Astrocyte of the cerebellum (primary cell): ENCODE data around the gene NPFFR1.
A peak's percentile ranks its signal among the peaks of the same experiment; 100 is the strongest.
"Not testable (repeated sequence)": the region's sequence is repeated elsewhere in the genome, so short reads cannot be mapped to it uniquely, and the experiment has no call there.

Experiments
- DNase-seq: peaks from one replicate; pipeline ENCODE4 v3.0.0-alpha.2; 2011; ENCODE audit warnings: low read depth
- H3K4me3 ChIP-seq: 2 replicates; pipeline ENCODE4 v1.5.1; 2011; ENCODE audit warnings: mild to moderate bottlenecking, low read depth, low read length, moderate library complexity
- in situ Hi-C: cut with HindIII; loops from 2 replicates; pipeline ENCODE4 v1.10.0; 2017; ENCODE audit warnings: low sequenced_read_pairs
- TF ChIP-seq, protein P1 (sequence below): IDR thresholded peaks from 2 replicates; pipeline ENCODE4 v1.5.1; 2012; ENCODE audit warnings: low read length, low read depth, moderate library complexity, mild to moderate bottlenecking; ENCODE audit errors: missing control alignments

The NPFFR1 gene

DNA sequence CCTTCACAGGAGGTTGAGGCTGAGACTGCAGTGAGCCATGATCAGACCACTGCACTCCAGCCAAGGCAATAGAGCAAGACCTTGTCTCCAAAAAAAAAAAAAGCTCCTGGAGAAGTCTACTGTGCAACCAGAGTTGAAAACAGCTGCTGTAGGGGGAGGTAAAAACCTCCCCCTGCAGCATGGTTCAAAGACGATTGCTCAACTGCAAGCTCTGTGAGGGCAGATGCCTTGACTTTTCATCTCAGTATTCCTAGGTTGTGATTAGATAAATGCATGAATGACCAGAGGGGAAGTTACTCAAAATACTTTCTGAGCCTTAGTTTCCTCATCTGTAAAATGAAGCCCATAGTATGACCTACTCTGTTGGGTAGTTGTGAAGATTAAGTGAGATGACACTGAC is 25.6 kb downstream of the NPFFR1 start:
- in situ Hi-C loops, result loop anchor here (5.0 kb wide), 1 partner anchor 64 kb away; no protein-coding TSS in a partner anchor
- TF ChIP-seq, protein P1, sequence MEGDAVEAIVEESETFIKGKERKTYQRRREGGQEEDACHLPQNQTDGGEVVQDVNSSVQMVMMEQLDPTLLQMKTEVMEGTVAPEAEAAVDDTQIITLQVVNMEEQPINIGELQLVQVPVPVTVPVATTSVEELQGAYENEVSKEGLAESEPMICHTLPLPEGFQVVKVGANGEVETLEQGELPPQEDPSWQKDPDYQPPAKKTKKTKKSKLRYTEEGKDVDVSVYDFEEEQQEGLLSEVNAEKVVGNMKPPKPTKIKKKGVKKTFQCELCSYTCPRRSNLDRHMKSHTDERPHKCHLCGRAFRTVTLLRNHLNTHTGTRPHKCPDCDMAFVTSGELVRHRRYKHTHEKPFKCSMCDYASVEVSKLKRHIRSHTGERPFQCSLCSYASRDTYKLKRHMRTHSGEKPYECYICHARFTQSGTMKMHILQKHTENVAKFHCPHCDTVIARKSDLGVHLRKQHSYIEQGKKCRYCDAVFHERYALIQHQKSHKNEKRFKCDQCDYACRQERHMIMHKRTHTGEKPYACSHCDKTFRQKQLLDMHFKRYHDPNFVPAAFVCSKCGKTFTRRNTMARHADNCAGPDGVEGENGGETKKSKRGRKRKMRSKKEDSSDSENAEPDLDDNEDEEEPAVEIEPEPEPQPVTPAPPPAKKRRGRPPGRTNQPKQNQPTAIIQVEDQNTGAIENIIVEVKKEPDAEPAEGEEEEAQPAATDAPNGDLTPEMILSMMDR, result no peak

GRCh38 chr10:70257816-70258215 is 26.0 kb downstream of the NPFFR1 start:
- in situ Hi-C loops, result loop anchor here (5.0 kb wide), 1 partner anchor 64 kb away; no protein-coding TSS in a partner anchor
- DNase-seq, H3K4me3 ChIP-seq: not testable (repeated sequence)

More for the DNA sequence above, 25.6 kb downstream of the NPFFR1 start:
- DNase-seq, result no peak
- H3K4me3 ChIP-seq, result no peak overlapping the region

GRCh38 chr10:70256463-70256862 is 27.3 kb downstream of the NPFFR1 start:
- in situ Hi-C loops, result loop anchor here (5.0 kb wide), 1 partner anchor 66 kb away; no protein-coding TSS in a partner anchor
- H3K4me3 ChIP-seq, result no peak overlapping the region
- TF ChIP-seq, protein P1, result no peak
- DNase-seq, result no peak

DNA sequence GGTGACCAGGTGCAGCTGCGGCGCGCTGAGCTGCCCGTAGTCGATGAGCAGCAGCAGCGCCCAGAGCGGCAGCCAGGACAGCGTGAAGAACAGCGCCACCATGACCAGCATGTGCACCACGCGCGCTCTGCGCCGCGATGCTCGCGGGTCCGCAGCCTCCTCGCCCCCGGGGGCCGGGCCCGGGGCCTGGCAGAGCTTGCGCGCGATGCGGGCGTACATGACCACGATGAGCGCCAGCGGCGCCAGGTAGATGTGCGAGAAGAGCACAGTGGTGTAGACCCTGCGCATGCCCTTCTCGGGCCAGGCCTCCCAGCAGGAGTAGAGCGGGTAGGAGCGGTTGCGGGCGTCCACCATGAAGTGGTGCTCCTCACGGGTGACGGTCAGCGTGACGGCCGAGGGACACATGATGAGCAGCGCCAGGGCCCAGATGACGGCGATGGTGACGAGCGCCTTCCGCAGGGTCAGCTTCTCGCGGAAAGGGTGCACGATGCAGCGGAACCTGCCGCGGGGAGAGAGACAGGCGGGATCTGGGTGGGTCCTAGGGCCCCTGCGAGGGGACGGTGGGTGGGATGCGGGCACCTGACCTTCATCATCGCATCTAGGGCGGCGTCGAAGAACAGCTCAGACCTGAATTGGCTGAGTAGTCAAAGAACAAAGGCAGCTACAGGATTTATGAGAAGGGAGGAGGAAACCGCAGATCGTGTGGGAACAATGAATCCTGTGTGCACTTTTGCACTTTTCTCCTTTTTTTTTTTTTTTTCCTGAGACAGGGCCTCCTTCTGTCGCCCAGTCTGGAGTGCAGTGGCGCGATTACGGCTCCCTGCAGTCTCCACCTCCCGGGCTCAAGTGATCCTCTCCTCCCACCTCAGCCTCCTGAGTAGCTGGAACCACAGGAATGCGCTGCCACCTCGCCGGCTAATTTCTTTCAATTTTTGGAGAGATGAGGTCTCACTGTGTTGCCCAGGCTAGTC is 28.2 kb downstream of the NPFFR1 start:
- in situ Hi-C loops, result loop anchor here (5.0 kb wide), 1 partner anchor 67 kb away; no protein-coding TSS in a partner anchor
- TF ChIP-seq, protein P1, result peak; percentile 4
- H3K4me3 ChIP-seq, result no peak overlapping the region
- DNase-seq, result no peak

DNA sequence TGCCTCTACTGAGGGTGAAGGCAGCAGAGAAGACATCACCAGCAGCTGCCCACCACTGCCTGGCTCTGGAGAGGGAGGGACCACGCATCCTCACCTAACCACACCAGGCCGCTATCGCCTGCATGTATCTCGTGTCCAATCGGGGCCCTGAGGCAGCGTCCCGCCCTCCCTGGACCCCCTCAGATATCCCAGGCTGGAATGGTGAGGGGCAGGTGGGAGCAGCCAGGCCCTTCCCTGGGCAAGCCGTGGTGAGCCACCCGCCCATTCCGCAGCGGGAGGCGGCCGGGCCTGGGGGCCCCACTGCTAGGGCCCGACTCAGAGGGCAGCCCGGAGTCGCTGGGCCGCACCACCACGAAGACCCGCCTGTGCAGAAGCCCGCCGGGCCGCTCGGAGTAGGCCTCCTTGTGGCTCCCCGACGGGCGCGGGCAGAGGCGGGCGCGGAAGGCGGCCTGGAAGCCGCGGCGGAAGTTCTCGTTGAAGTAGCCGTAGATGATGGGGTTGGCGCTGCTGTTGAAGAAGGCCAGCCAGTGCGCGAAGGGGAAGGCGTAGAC is 29.0 kb downstream of the NPFFR1 start:
- no peak overlapping the region for H3K4me3 ChIP-seq
- in situ Hi-C loops, result loop anchor here (5.0 kb wide), 1 partner anchor 67 kb away; no protein-coding TSS in a partner anchor
- DNase-seq, result no peak
- TF ChIP-seq, protein P1, result no peak

- in situ Hi-C loops, result no loop called here
- TF ChIP-seq, protein P1, result no peak
- no peak overlapping the region for H3K4me3 ChIP-seq
- DNase-seq, result no peak
Measured at GRCh38 chr10:70253878-70254765, 29.7 kb downstream of the NPFFR1 start.
